ENCODE data around the gene GLRX3. TPM values are rescaled to one million over a fixed set of nuclear protein-coding genes. Genes with fewer than 3 reads are reported as not detected.
A peak's percentile ranks its signal among the peaks of the same experiment; 100 is the strongest.
"Not testable (repeated sequence)": the region's sequence is repeated elsewhere in the genome, so short reads cannot be mapped to it uniquely, and the experiment has no call there.

Gene GLRX3
- total RNA-seq, 4 donors from 2014 or later: 42.3 to 103 (median 48.6) TPM

DNA sequence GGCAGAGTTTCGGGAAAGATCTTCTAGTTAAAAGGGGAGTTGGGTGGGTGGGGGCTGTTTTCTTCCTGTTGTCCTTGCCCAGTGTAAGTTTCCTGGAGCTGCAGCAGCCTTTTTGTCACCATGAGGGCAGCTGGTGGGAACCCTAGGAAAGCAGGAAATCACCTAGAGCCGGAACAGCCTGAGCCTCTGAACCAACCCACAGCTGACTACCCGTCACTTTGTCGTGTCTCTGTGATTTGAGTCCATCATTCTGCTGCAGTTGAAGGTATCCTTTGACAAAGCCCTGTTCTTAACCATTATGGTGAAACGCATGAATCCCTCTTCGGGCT lies 24.4 kb upstream of the GLRX3 start:
- H3K9me3 ChIP-seq: no peaks in the 10 kb centered on the region
- TF ChIP-seq, protein P1, sequence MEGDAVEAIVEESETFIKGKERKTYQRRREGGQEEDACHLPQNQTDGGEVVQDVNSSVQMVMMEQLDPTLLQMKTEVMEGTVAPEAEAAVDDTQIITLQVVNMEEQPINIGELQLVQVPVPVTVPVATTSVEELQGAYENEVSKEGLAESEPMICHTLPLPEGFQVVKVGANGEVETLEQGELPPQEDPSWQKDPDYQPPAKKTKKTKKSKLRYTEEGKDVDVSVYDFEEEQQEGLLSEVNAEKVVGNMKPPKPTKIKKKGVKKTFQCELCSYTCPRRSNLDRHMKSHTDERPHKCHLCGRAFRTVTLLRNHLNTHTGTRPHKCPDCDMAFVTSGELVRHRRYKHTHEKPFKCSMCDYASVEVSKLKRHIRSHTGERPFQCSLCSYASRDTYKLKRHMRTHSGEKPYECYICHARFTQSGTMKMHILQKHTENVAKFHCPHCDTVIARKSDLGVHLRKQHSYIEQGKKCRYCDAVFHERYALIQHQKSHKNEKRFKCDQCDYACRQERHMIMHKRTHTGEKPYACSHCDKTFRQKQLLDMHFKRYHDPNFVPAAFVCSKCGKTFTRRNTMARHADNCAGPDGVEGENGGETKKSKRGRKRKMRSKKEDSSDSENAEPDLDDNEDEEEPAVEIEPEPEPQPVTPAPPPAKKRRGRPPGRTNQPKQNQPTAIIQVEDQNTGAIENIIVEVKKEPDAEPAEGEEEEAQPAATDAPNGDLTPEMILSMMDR (IDR thresholded peaks at IDR 0.05): no peak
- TF ChIP-seq POLR2AphosphoS5 (IDR thresholded peaks at IDR 0.05): no peak
- TF ChIP-seq POLR2A (IDR thresholded peaks at IDR 0.05): no peak
- no peak for TF ChIP-seq EP300 (IDR thresholded peaks at IDR 0.05)
- WGBS, 2 donors (ENCODE audit: low coverage in 1 of 2): 73 to 89% methylated on average over 3 to 6 of the region's 6 CpGs
- ATAC-seq: no peak
- H3K27me3 ChIP-seq: no peaks in the 10 kb centered on the region
- H3K36me3 ChIP-seq: no peaks in the 10 kb centered on the region
- H3K27ac ChIP-seq: peak overlapping the region; percentile 64 to 97 (median 95)
- H3K4me3 ChIP-seq: peak overlapping the region; percentile 54 to 82
- H3K4me1 ChIP-seq: peaks cover 0 to 38% (median 11%) of the 10 kb centered on the region in 3 donors

DNA sequence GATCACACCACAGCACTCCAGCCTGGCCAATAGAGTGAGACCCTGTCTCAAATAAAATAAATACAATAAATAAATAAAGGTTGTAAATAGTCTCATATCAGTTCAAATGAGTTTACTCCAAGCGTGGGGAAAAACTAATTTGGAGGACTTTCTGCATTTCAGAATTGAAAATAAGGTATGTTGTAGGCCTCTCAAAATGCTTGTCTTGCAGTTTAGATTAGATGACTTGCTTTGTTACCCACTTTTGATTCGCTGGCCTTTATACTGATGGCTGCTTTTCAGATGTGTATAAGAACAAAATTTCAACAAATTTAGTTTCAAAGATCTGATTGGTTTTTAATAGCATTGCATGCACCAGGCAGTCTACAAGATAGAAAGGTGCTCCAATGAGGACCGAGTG lies 23.4 kb upstream of the GLRX3 start:
- TF ChIP-seq POLR2AphosphoS5 (IDR thresholded peaks at IDR 0.05): no peak
- TF ChIP-seq POLR2A (IDR thresholded peaks at IDR 0.05): no peak
- Histone ChIP-seq H3K9me3 (peaks cover 0 to 8% (median 0%) of the 10 kb centered on the region in 3 donors), H3K4me1 (peaks cover 0 to 38% (median 11%) of the 10 kb centered on the region in 3 donors), H3K4me3 (no peak overlapping the region), H3K27me3 (no peaks in the 10 kb centered on the region), H3K36me3 (no peaks in the 10 kb centered on the region), H3K27ac (no peak overlapping the region)
- 82 to 94% methylated on average over 3 of the region's 3 CpGs for WGBS, 2 donors (ENCODE audit: low coverage in 1 of 2)
- ATAC-seq: no peak

DNA sequence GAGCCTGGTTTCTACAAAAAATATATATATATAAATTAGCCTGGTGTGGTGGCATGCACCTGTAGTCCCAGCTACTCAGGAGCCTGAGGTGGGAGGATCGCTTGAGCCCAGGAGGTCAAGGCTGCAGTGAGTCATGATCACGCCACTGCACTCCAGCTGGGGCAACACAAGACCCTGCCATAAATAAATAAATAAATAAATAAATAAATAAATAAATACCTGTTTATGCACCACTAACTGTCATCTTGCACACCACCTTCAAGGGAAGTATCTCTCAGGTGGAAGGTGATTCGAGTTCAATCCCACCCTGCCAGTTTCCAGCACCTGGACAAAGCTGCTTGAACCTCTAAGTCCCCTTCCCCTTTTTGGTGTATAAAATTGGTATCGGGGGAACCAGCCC lies 19.2 kb upstream of the GLRX3 start:
- H3K27me3 ChIP-seq, H3K4me3 ChIP-seq, H3K27ac ChIP-seq, H3K36me3 ChIP-seq, ATAC-seq, H3K9me3 ChIP-seq: not testable (repeated sequence)
- 94 to 100% methylated on average over 2 to 3 of the region's 4 CpGs for WGBS, 2 donors (ENCODE audit: low coverage in 1 of 2)
- peaks cover 0 to 14% (median 6%) of the 10 kb centered on the region in 3 donors for H3K4me1 ChIP-seq

DNA sequence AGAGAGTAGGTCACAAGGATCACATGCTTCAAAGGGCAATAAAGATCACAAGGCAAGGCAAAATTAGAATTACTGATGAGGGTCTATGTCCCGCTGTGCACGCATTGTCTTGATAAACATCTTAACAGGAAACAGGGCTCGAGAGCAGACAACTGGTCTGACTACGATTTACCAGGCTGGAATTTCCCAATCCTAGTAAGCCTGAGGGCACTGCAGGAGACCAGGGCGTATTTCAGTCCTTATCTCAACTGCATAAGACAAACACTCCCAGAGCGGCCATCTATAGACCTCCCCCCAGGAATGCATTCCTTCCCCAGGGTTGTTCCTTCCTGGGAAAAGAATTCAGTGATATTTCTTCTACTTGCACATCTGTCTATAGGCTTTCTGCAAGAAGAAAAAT lies 18.7 kb upstream of the GLRX3 start:
- not testable (repeated sequence) for H3K27ac ChIP-seq, H3K4me1 ChIP-seq, H3K9me3 ChIP-seq, H3K27me3 ChIP-seq, H3K36me3 ChIP-seq, ATAC-seq, H3K4me3 ChIP-seq
- 71 to 80% methylated on average over 5 to 6 of the region's 6 CpGs for WGBS, 2 donors (ENCODE audit: low coverage in 1 of 2)

DNA sequence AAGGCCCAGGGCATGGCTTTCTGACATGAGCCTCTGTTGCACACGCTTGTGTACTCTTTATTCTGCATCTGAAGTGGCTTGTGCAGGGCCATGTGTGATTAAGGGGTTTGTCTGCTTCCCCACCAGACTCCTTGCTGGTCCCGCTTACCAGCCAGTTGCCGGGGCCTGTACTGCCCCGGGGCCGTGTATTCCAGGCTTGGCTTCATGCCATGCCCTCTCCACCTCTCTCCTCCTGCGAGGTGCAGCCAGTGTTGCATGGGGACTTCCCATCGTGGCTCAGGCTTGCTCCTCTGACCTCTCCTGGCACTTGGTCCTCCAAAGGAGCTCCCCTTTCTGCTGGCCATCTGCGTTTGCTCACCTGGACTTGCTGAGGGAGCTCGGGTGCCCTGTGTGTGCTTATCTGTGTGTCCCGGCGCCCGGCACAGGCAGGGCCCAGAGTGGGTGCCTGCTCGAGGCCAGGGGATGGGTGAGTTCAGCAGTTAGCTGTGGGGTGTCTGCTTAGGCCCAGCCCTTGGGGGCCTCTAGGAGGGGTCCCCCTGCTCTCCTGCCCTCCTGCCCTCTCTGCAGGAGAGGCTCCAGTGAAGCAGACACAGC lies 14.6 kb upstream of the GLRX3 start:
- no peak overlapping the region for H3K4me3 ChIP-seq
- peaks cover 0 to 8% (median 0%) of the 10 kb centered on the region in 3 donors for H3K9me3 ChIP-seq
- ATAC-seq: no peak
- H3K36me3 ChIP-seq: no peaks in the 10 kb centered on the region
- H3K27me3 ChIP-seq: no peaks in the 10 kb centered on the region
- H3K4me1 ChIP-seq: no peaks in the 10 kb centered on the region
- 58% methylated on average over 5 of the region's 13 CpGs; no CpG with 5 or more reads in 1 of the 2 donors for WGBS, 2 donors (ENCODE audit: low coverage in 1 of 2)
- TF ChIP-seq, protein P1 (IDR thresholded peaks at IDR 0.05): no peak
- TF ChIP-seq EP300 (IDR thresholded peaks at IDR 0.05) (no peak), POLR2AphosphoS5 (IDR thresholded peaks at IDR 0.05) (no peak), POLR2A (IDR thresholded peaks at IDR 0.05) (no peak)
- no peak overlapping the region for H3K27ac ChIP-seq

DNA sequence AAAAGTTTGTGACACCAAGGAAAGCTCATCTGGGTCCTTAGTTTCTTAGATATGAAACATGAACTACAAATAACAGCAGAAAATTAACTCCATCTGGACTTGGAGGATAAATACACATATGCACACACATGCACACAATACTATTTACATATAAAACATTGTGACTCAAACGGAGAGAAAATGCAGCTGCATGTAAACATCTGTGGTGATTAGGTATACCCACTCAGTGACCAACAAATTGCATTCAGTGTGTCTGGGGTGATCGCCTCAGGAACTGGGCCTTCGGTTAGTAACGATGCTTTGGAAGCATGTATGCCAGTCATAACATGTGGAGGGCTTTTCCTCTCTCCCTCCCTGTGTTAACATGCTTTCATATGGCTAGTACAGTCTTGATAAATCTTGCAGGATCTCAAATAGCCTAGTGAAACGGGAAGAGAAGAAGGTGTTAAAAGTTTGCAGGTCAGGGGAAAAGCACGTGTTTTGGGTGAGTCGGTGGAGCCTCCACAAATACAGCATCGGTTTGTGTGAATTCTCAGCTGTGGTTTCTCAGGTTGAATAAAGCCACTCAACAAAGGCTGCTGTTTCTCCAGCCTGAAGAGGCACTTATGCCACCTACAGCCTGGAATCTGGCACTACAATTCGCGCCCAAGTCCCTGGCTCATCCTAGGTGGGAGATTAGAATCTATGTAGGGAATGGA lies 8.7 kb upstream of the GLRX3 start:
- Histone ChIP-seq H3K36me3 (no peaks in the 10 kb centered on the region), H3K4me3 (no peak overlapping the region), H3K9me3 (no peaks in the 10 kb centered on the region), H3K27ac (no peak overlapping the region), H3K27me3 (peaks cover 32% of the 10 kb centered on the region), H3K4me1 (no peaks in the 10 kb centered on the region)
- WGBS, 2 donors (ENCODE audit: low coverage in 1 of 2): 9 to 14% methylated on average over 7 to 10 of the region's 10 CpGs
- ATAC-seq: peak; percentile 78
- TF ChIP-seq POLR2A (IDR thresholded peaks at IDR 0.05): no peak
- TF ChIP-seq, protein P1 (IDR thresholded peaks at IDR 0.05): peak in 3 of 4 experiments; percentile 66 to 79 (median 67)
